BE2C (cell line): ENCODE measurements around the gene EEF1AKMT3.
A peak's percentile ranks its signal among the peaks of the same experiment; 100 is the strongest.

Experiments used
- DNase-seq: peaks from one replicate; pipeline ENCODE4 v3.0.0-alpha.2; 2020
- H3K27me3 ChIP-seq: fragments of 250-450 bp; sonication (Bioruptor Pico); 2 replicates; pipeline ENCODE4 v1.5.1; 2020; ENCODE audit warnings: mild to moderate bottlenecking
- H3K36me3 ChIP-seq: fragments of 250-450 bp; sonication (Bioruptor Pico); 2 replicates; pipeline ENCODE4 v1.5.1; 2020; ENCODE audit warnings: mild to moderate bottlenecking
- H3K4me1 ChIP-seq: fragments of 250-450 bp; sonication (Bioruptor Pico); 2 replicates; pipeline ENCODE4 v1.5.1; 2020
- H3K4me3 ChIP-seq: 2 replicates; pipeline ENCODE4 v1.5.1; 2011; ENCODE audit warnings: low read depth, low read length
- H3K9me3 ChIP-seq: fragments of 250-450 bp; sonication (Bioruptor Pico); 2 replicates; pipeline ENCODE4 v1.5.1; 2020
- TF ChIP-seq, protein P1 (sequence below): IDR thresholded peaks from 2 replicates; pipeline ENCODE4 v1.5.1; 2012; ENCODE audit warnings: mild to moderate bottlenecking, low read depth, low read length

The EEF1AKMT3 gene

DNA sequence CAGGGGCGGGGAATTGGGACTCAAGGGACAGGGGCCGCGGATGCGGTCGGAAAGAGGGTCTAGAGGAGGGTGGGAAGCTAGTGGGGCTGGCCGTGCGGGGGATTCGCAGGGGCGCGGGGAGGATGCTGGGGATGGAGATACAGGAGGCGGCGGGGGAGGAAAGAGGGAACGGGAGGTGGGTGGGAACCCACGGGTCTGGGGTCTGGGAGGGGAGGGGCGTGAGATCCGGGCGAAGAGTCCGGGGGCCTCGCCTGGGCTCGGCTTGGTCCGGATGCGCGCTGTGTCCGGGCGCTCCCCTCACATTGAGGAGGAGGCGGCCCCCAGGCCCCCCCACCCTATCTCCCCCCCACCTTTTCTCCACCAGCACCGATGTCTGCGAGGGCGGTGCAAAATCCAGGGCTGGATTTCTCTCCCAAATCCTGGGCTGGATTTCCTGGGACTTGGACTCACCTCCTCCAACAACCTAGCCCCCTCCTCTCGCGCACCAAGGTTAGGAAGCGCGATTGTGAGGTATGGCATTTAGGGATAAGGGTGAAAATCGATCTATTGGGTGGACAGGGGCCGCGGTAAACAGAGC, 33.7 kb upstream of the EEF1AKMT3 start, which contains the start of gene AGAP2:
Gene AGAP2, minus strand, starts transcription at position 82 of the 577 bp plus-strand sequence. CDS start 496 bp downstream, outside the sequence.
- peak; percentile 48 for DNase-seq
- peaks cover 57% of the 10 kb centered on the region for H3K27me3 ChIP-seq
- H3K9me3 ChIP-seq = no peaks in the 10 kb centered on the region
- H3K36me3 ChIP-seq = no peaks in the 10 kb centered on the region
- H3K4me3 ChIP-seq = peak within 1 kb of the TSS; percentile 36
- TF ChIP-seq, protein P1, sequence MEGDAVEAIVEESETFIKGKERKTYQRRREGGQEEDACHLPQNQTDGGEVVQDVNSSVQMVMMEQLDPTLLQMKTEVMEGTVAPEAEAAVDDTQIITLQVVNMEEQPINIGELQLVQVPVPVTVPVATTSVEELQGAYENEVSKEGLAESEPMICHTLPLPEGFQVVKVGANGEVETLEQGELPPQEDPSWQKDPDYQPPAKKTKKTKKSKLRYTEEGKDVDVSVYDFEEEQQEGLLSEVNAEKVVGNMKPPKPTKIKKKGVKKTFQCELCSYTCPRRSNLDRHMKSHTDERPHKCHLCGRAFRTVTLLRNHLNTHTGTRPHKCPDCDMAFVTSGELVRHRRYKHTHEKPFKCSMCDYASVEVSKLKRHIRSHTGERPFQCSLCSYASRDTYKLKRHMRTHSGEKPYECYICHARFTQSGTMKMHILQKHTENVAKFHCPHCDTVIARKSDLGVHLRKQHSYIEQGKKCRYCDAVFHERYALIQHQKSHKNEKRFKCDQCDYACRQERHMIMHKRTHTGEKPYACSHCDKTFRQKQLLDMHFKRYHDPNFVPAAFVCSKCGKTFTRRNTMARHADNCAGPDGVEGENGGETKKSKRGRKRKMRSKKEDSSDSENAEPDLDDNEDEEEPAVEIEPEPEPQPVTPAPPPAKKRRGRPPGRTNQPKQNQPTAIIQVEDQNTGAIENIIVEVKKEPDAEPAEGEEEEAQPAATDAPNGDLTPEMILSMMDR = no peak
- H3K4me1 ChIP-seq = no peaks in the 10 kb centered on the region; the same call in 1 of the 2 replicates

DNA sequence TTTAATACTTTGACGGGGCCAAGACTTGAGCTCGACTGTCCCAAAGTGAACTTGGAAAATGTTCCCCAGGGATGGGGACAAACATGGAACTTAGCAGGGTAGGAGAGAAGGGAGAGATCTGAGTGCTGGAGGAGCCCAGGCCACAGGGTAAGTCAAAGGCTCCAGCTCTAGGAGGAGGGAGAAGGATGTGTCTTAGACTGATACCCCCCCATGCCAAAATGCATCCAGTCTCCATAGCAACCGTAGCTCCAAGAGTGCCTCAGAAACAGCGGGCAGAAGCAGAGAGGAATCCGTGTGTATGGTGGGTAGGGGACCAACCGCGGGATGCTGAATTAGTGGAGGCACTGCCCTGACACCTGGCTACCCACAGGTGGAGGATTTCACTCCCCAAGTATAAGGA, 33.0 kb upstream of the EEF1AKMT3 start:
- no peak for DNase-seq
- peaks cover 57% of the 10 kb centered on the region for H3K27me3 ChIP-seq
- H3K4me1 ChIP-seq = no peaks in the 10 kb centered on the region; the same call in 1 of the 2 replicates
- no peaks in the 10 kb centered on the region for H3K36me3 ChIP-seq
- no peak overlapping the region for H3K4me3 ChIP-seq
- H3K9me3 ChIP-seq = no peaks in the 10 kb centered on the region
- TF ChIP-seq, protein P1 = no peak

DNA sequence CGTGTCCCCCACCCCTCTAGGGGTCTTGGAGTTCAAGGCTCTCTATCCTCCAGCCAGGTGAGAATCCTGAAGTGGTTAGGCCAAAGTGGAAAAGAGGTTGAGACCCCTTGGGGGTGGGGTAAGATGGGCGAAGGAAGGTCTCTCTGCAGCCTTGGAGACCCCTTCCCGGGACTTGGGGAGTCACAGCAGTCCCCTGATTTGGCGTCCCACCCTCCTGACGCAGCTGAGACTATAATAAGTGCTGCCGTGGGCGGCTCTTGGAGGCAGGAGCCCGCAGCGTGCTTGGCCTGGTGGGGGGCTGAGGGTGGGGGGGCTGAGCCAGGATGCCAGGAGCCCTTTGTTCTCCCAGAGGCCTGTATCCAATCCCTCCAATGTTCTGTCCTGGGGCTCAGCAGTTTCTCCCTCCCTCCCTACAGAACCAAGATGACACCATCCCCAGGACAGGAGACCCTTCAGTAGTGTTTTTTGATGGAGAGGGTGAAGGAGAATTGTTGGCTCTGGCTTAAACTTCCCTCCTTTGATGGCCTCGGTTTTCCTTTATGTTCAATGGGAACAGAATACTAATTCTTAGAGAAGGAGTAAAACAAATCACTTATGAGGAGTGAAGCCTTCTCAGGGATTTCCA, 32.4 kb upstream of the EEF1AKMT3 start:
- Histone ChIP-seq H3K36me3 (no peaks in the 10 kb centered on the region), H3K27me3 (peaks cover 52% of the 10 kb centered on the region), H3K4me3 (no peak overlapping the region), H3K9me3 (no peaks in the 10 kb centered on the region), H3K4me1 (no peaks in the 10 kb centered on the region; the same call in 1 of the 2 replicates)
- no peak for DNase-seq
- TF ChIP-seq, protein P1 = no peak

DNA sequence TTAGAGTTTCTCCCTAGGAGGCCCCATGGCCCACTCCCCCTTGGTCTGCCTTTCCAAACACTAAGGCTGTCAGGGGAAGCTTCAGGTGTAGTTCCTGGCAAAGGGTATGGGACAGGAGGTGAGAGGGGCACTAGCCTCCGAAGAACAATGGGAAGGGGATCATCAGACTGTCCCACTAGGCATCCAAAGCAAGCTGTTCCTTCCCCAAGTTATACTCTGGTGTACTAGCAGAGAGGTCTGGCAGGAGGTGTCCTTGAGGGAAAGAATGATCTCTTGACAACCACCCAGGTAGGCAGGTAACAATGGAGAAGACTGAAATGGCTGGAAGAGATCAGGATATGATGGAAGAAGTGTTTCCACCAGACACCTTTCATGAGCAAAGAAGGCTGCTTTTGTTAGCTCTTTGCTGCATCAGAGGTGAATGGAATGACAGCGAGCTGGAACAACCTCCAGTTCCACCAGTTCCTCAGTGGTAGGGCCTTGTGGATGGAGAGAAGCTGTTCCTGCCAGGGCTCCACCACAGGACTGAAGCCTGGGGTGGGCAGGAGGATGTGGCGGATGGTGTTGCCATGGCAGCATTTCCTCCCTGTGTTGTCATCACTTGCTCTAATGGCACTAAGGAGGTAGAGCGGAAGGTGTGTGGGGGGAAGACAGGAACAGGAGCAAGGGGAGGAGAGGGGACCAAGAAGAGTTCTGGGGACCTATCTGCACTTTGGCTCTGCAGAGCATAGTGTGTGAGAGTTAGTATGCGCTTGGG, 31.6 kb upstream of the EEF1AKMT3 start:
- H3K4me1 ChIP-seq = peaks cover 3% of the 10 kb centered on the region
- TF ChIP-seq, protein P1 = no peak
- no peak overlapping the region for H3K4me3 ChIP-seq
- no peak for DNase-seq
- H3K36me3 ChIP-seq = no peaks in the 10 kb centered on the region
- H3K27me3 ChIP-seq = peaks cover 44% of the 10 kb centered on the region
- H3K9me3 ChIP-seq = no peaks in the 10 kb centered on the region

DNA sequence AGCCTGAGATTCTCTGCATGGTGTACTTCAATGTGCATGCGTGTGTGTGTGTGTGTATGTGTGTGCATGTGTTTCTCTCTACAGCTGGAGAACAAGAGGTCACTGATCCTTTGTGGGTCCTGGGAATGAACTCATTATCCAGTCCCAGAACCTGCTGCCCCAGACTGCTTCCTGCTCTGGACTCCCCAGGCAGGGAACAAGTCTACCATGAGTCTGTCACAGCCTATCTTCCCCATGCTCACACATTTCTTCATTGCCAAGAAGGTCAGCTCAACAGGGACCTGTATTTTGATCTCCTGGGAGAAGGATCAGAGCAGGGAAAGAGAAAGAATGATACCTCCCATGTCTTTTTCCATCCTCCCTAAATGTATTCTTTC, 31.0 kb upstream of the EEF1AKMT3 start:
- Histone ChIP-seq H3K9me3 (no peaks in the 10 kb centered on the region), H3K27me3 (peaks cover 38% of the 10 kb centered on the region), H3K4me3 (no peak overlapping the region), H3K4me1 (peaks cover 3% of the 10 kb centered on the region; the same call in 1 of the 2 replicates), H3K36me3 (peaks cover 4% of the 10 kb centered on the region)
- DNase-seq = no peak
- TF ChIP-seq, protein P1 = no peak
